Medulla oblongata (tissue), 1 donor: ENCODE data around the gene THOC3.
"Not testable (repeated sequence)": the region's sequence is repeated elsewhere in the genome, so short reads cannot be mapped to it uniquely, and the experiment has no call there.

Experiments used
- DNase-seq: peaks from one replicate; pipeline ENCODE4 v3.0.0-alpha.2; 2015; ENCODE audit errors: extremely low spot score

THOC3 gene

GRCh38 chr5:175940632-175941031, 27.5 kb downstream of the THOC3 start:
- not testable (repeated sequence) for DNase-seq

- not testable (repeated sequence) for DNase-seq
These were observed 29.6 kb downstream of the THOC3 start for GRCh38 chr5:175938489-175938888.

GRCh38 chr5:175928752-175929151, 39.4 kb downstream of the THOC3 start:
- DNase-seq: not testable (repeated sequence)

GRCh38 chr5:175925106-175925505, 43.0 kb downstream of the THOC3 start:
- DNase-seq: not testable (repeated sequence)

- no peak for DNase-seq
These were observed 45.8 kb downstream of the THOC3 start for GRCh38 chr5:175922192-175922885.

- DNase-seq: no peak
These were observed 46.9 kb downstream of the THOC3 start for GRCh38 chr5:175921061-175921730.

- DNase-seq: no peak
These were observed 47.8 kb downstream of the THOC3 start for GRCh38 chr5:175920231-175920811.

GRCh38 chr5:175915066-175916037, 52.8 kb downstream of the THOC3 start:
- DNase-seq: not testable (repeated sequence)

GRCh38 chr5:175913835-175914672, 54.1 kb downstream of the THOC3 start:
- not testable (repeated sequence) for DNase-seq

GRCh38 chr5:175910072-175910471, 58.0 kb downstream of the THOC3 start:
- DNase-seq: not testable (repeated sequence)
